ENCODE measurements around the gene MRPS31.
"Not testable (repeated sequence)": the region's sequence is repeated elsewhere in the genome, so short reads cannot be mapped to it uniquely, and the experiment has no call there.

Gene MRPS31

DNA sequence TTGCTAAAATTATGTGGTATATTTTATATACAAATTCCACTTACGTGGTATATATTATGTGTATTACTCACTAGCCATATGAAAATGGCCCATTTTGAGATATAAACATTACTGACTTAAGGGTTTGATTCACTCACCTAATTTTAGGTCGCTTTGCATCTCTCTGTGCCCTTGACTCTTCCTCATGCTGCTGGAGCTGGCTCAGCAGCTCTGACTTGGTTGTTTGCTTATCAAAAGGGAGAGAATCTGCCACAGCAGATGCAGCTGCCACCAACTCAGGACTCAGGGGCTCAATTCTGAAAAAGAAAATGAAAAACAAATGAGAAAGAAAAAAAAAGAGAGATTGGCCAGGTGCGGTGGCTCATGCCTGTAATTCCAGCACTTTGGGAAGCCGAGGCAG, 12.2 kb downstream of the MRPS31 start:
- DNase-seq (ENCODE audit: low spot score): no peak

GRCh38 chr13:40756042-40756441, 14.9 kb downstream of the MRPS31 start:
- no peak for DNase-seq (ENCODE audit: low spot score)

GRCh38 chr13:40755082-40755700, 15.8 kb downstream of the MRPS31 start:
- no peak for DNase-seq (ENCODE audit: low spot score)

DNA sequence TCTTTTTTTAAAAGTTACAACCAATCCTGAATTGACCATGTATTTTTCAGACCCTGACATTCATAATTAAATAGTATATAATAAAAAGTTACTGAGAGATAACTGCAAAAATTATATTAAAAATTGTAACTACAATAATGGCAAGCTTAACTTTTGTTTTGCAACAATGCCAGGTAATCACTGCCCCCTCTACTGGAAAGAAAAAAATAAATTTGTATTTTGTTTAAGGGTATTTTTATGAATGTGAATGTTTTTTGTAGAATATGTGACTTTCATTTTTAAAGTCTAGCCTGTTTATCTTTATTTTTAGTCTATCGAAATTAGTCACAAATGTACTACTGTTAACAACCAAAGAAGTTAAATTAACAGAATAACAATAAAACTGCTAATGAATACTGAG, 21.7 kb downstream of the MRPS31 start:
- no peak for DNase-seq (ENCODE audit: low spot score)

GRCh38 chr13:40735232-40735548, 35.8 kb downstream of the MRPS31 start:
- not testable (repeated sequence) for DNase-seq (ENCODE audit: low spot score)

GRCh38 chr13:40734536-40735231, 36.3 kb downstream of the MRPS31 start:
- not testable (repeated sequence) for DNase-seq (ENCODE audit: low spot score)

DNA sequence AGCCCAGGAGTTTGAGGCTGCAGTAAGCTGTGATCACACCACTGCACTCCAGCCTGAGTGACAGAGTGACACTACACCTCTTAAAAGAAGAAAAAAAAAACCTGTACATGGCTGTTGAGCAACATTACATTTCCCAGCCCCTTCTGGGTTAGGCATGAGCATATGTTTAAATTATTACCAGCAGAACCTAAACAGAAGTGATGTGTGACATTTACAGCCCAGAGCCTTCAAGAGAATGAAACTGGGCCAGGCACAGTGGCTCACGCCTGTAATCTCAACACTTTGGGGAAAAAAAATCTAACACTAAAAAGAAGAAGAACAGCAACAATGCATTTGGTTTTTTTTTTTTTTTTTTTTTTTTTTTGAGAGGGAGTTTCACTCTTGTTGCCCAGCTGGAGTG, 38.3 kb downstream of the MRPS31 start:
- DNase-seq (ENCODE audit: low spot score): no peak

- no peak for DNase-seq (ENCODE audit: low spot score)
Measured at GRCh38 chr13:40728595-40728994, 42.4 kb downstream of the MRPS31 start.

GRCh38 chr13:40714433-40714832, 56.6 kb downstream of the MRPS31 start:
- not testable (repeated sequence) for DNase-seq (ENCODE audit: low spot score)

GRCh38 chr13:40706439-40706838, 64.6 kb downstream of the MRPS31 start:
- no peak for DNase-seq (ENCODE audit: low spot score)

DNA sequence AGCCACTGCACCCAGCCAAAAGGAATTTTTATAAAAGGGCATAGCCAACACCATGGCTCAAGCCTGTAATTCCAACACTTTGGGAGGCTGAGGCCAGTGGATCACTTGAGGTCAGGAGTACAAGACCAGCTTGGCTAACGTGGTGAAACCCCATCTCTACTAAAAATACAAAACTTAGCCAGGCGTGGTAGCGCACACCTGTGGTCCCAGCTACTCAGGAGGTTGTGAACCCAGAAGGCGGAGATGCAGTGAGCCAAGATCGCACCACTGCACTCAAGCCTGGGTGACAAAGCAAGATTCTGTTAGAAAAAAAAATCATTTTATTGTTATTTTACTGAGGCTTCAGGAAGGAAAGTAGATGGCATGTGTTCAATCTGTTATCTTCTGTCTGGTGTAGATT, 73.3 kb downstream of the MRPS31 start:
- no peak for DNase-seq (ENCODE audit: low spot score)

DNA sequence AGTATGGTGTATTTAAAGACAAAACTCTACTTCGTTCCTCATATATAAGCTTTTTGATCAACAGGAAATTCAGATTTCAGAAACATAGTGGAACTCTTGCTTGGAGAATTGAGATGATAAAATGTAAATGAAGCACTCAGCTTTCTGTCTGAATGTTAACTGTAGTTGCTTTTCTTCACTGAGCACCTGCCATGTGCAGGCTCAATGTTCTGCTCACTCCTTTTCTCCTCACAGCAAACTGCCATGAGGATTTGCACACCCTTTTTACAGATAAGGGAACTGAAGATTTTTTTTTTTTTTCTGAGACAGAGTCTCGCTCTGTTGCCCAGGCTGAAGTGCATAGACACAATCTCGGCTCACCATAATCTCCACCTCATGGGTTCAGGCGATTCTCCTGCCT, 76.6 kb downstream of the MRPS31 start:
- no peak for DNase-seq (ENCODE audit: low spot score)

- DNase-seq (ENCODE audit: low spot score): no peak
Measured at GRCh38 chr13:40692946-40693345, 78.0 kb downstream of the MRPS31 start.

DNA sequence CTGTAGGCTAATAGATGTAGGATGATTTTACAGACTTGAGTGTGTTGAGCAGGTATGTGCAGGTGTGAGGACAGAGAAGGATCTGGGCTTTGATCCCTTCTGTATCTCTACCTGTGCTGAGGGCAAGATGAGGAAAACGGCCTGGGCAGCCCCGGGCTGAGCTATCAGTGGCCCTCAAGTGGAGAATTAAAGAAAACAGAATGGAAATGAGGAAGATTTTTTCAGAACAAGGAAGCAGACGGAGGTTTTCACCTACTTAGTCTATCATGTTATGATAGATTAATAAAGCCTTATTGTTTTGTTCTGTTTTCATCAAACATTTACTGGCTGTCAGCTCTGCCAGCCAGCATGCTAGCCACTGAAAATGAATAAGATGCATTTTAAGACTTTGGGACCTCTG, 82.2 kb downstream of the MRPS31 start:
- DNase-seq (ENCODE audit: low spot score): no peak

DNA sequence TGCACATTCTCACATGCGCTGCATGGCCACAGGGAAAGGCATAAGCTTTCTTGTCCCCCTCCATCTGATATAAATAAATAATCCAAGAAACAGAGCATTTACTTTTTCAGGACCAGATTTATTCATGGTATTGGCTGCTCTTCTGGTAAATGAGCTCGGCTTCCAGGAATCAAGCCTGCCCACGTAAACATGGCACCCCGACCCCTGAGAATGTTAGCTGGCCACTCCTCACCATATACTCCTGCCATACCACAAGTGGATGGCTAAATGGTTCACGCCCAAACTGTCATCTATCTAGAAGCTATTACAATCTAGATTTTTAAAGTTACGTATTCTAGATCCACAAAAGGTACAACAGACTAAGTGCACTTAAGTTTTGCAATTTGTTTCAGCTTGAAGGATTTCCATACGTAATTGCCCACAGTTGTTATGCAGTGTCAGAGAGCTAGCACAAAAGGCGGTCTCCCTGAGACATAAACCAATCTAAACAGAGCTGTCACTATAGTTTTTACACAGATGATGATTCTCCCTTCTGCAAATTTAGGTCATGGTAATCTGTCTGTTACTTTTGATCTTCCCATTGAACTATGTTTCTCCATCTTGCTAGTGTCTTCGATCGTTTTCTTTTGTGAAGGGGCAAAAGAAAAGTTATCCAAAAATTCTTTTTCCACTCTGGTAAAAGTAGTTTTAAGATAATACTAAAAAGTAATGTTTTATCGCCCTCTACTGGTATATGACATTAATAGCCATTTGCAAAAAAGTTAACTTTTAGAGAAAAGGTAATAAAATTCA, 88.3 kb downstream of the MRPS31 start:
- peak; percentile 53 for DNase-seq (ENCODE audit: low spot score)

DNA sequence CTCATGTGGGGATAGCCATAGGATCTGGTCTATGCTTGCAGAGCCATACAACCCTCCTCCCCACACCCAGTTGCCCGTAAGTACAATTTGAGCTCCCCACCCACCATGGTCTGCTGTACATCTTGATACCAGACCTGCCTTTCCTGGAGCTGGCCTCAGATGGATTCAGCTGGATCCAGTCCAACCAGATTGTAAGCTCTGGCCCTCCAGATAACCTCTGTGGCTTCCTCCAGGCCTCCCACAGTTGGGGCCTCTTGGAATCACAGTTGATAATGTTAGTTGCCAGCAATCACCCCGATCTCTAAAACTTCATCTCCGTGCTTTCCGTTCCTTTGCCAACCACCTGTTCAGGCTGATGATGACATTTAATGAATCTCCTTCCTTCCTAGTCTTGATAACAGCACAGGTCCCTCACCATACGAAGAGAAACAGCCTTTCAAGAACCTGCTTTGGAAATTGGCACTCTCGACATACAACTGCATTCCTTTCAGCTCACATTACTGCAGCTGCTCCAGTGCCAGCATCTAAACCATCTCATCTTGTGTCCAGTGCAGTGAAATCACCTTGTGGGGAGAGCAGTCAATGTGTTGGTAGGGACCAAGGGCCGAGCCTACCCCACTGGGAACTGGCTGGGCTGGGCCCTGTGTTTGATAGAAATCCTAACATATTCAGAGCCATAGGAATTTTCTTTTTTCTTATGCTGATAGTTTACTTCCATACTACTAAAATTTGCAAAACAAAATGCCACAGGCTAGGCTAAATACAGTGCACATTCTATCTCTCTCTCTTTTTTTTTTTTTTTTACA, 89.4 kb downstream of the MRPS31 start:
- DNase-seq (ENCODE audit: low spot score): peak; percentile 5

GRCh38 chr13:40680659-40681323, 90.2 kb downstream of the MRPS31 start:
- no peak for DNase-seq (ENCODE audit: low spot score)

DNA sequence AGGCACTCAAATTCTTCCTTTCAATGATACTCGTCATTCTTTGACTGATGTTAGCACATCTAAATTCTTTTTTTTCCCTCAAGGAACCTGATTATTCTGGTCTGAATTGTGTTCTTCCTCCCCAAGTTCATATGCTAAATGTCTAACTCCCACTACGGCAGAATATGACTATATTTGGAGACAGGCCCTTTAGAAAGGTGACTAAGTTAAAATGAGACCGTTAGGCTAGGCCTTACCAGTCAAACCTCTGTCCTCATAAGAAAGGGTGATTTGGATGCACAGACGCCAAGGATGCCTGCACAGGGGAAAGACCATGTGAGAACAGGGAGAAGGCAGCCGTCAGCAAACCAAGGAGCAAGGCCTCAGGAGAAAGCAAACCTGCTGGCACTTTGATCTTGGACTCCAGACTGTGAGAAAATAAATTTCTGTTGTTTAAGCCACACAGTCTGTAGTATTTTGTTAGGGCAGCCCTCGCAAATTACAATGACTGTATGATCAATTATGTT, 91.5 kb downstream of the MRPS31 start:
- no peak for DNase-seq (ENCODE audit: low spot score)

Data from kidney capillary endothelial cell (primary cell).